Karpas-422 (cell line): ENCODE results near the gene DTNBP1. TPM values are rescaled to one million over a fixed set of nuclear protein-coding genes. Genes with fewer than 3 reads are reported as not detected.

Source experiments
- DNase-seq: peaks from one replicate; pipeline ENCODE4 v3.0.0-alpha.2; 2015
- H2AFZ ChIP-seq: fragments of 200-600 bp; sonication (generic); 2 replicates; pipeline ENCODE4 v1.6.1; 2014; ENCODE audit warnings: antibody characterized with exemption, low read length, mixed read lengths
- H3K27ac ChIP-seq: fragments of 200-600 bp; sonication (generic); 2 replicates; pipeline ENCODE4 v1.5.1; 2014; ENCODE audit warnings: mild to moderate bottlenecking, low read length, moderate library complexity
- H3K27me3 ChIP-seq: fragments of 200-600 bp; sonication (generic); 2 replicates; pipeline ENCODE4 v1.6.1; 2014; ENCODE audit warnings: low read length, mixed read lengths
- H3K36me3 ChIP-seq: fragments of 200-600 bp; sonication (generic); 2 replicates; pipeline ENCODE4 v1.6.1; 2014; ENCODE audit warnings: low read length, mixed read lengths; ENCODE audit not compliant: insufficient read depth
- H3K4me1 ChIP-seq: fragments of 200-600 bp; sonication (generic); 2 replicates; pipeline ENCODE4 v1.6.1; 2014; ENCODE audit warnings: mild to moderate bottlenecking, low read length, mixed read lengths
- H3K4me2 ChIP-seq: fragments of 200-600 bp; sonication (generic); 2 replicates; pipeline ENCODE4 v1.6.1; 2014; ENCODE audit warnings: low read length, low read depth, mild to moderate bottlenecking; ENCODE audit not compliant: poor library complexity, severe bottlenecking
- H3K4me3 ChIP-seq: fragments of 200-600 bp; sonication (generic); 2 replicates; pipeline ENCODE4 v1.5.1; 2014; ENCODE audit warnings: mild to moderate bottlenecking, antibody characterized with exemption, low read length, mixed read lengths
- H3K79me2 ChIP-seq: fragments of 200-600 bp; sonication (generic); 2 replicates; pipeline ENCODE4 v1.6.1; 2014; ENCODE audit warnings: mild to moderate bottlenecking, low read length, mixed read lengths
- H3K9ac ChIP-seq: fragments of 200-600 bp; sonication (generic); 2 replicates; pipeline ENCODE4 v1.6.0; 2014; ENCODE audit warnings: low read length
- H3K9me2 ChIP-seq: fragments of 200-600 bp; sonication (generic), shearing (Covaris generic); replicated peaks from 2 replicates; pipeline ENCODE4 v1.6.0; 2014; ENCODE audit warnings: mild to moderate bottlenecking, low read length, moderate library complexity; ENCODE audit not compliant: insufficient read depth
- H3K9me3 ChIP-seq: fragments of 300-700, 200-600 bp; sonication (generic); 2 replicates; pipeline ENCODE4 v1.6.1; 2014; ENCODE audit warnings: low read length, mixed read lengths
- H4K20me1 ChIP-seq: fragments of 200-600 bp; sonication (generic); 2 replicates; pipeline ENCODE4 v1.6.1; 2014; ENCODE audit warnings: mild to moderate bottlenecking, antibody characterized with exemption, low read length, low read depth; ENCODE audit not compliant: insufficient read depth
- small RNA-seq: library from RNA; depleted of rRNA; stranded (forward); fragments of <200 nt; gene quantifications from one replicate; pipeline ENCODE3, GENCODE V24; 2014
- total RNA-seq: library from RNA; depleted of rRNA; stranded (reverse); fragments of >200 nt; shearing (Covaris generic); gene quantifications from 2 replicates; pipeline ENCODE4 v1.2.3, GENCODE V29; 2014; ENCODE audit warnings: low replicate concordance

Gene DTNBP1
- total RNA-seq, 1 experiment from 2014 or later: 13.8 TPM

DNA sequence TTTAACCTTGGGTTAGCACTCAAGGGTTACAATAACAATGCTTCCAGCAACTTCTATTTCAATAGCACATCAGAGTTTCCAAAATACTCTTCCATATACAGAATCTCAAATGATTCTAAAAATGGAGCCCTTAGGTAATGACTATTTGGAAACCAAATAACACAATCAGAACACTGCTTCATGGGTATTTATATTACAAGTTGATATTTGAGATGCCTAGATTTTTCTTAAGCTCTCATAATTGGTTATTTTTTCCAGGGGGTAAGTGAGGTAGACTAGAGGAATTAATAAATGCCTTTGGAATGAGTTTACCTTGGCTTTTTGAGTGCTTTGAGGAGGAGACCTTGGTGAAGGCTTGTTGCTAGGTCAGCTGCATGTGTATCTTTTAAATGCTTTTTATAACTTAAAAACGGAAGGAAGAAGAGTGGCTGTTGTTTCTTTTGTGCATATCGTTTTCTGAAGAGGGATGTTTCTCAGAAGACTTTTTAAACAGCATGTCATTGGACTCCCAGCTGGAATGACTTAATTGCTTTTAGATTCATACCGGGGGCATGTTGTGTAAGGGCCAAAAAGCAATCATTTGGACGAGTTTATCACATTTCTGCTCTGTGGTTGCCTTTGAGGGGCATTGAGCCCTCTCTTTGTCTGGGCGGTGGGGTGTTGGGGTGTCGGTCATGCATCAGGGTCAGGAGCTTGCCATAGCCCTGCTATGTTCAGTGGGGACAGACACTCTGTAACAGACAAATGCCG is 186.0 kb downstream of the DTNBP1 start:
- no peaks in the 10 kb centered on the region for H3K27me3 ChIP-seq
- H3K9ac ChIP-seq: no peak overlapping the region
- no peaks in the 10 kb centered on the region for H3K4me1 ChIP-seq
- H3K9me2 ChIP-seq: no peaks in the 10 kb centered on the region
- H3K4me2 ChIP-seq: no peak overlapping the region
- no peaks in the 10 kb centered on the region for H3K36me3 ChIP-seq
- H3K27ac ChIP-seq: no peak overlapping the region
- H3K4me3 ChIP-seq: no peak overlapping the region
- no peak for DNase-seq
- no peaks in the 10 kb centered on the region for H3K79me2 ChIP-seq
- H3K9me3 ChIP-seq: no peaks in the 10 kb centered on the region
- peaks cover 16% of the 10 kb centered on the region for H4K20me1 ChIP-seq
- no peak overlapping the region for H2AFZ ChIP-seq

- H3K4me1 ChIP-seq: no peaks in the 10 kb centered on the region
- H3K9me3 ChIP-seq: no peaks in the 10 kb centered on the region
- peaks cover 14% of the 10 kb centered on the region; the same call in 1 of the 2 replicates for H4K20me1 ChIP-seq
- no peak overlapping the region for H3K4me3 ChIP-seq
- no peaks in the 10 kb centered on the region for H3K9me2 ChIP-seq
- H3K4me2 ChIP-seq: no peak overlapping the region
- DNase-seq: no peak
- no peaks in the 10 kb centered on the region for H3K36me3 ChIP-seq
- no peaks in the 10 kb centered on the region for H3K79me2 ChIP-seq
- H3K27me3 ChIP-seq: no peaks in the 10 kb centered on the region
- H3K27ac ChIP-seq: no peak overlapping the region
- no peak overlapping the region for H2AFZ ChIP-seq
- H3K9ac ChIP-seq: no peak overlapping the region
Observed at GRCh38 chr6:15475872-15476271, 187.0 kb downstream of the DTNBP1 start.

DNA sequence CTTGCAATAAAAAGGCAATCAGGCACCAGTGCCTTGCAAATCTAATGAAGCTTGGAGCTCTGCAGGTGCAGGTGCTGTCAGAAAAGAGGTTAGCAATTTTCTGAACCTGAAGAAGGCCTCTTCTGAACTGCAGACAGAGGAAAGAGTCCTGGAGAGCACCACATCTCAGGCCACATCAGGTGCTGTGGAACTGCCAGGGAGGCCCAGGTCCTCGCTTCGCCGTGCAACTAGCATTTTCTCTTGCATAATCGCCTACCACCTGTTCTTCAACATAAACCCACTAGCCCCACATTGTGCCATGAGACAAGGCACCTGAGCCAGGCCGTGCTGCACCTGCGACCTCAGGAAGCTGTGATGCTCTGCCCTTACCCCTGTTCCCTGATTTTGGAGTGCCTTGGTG is 187.6 kb downstream of the DTNBP1 start:
- Histone ChIP-seq H3K4me2 (no peak overlapping the region), H3K36me3 (no peaks in the 10 kb centered on the region), H3K27me3 (no peaks in the 10 kb centered on the region), H3K9ac (no peak overlapping the region), H3K79me2 (no peaks in the 10 kb centered on the region), H3K27ac (no peak overlapping the region), H3K9me3 (no peaks in the 10 kb centered on the region), H2AFZ (no peak overlapping the region), H3K4me3 (no peak overlapping the region), H3K9me2 (no peaks in the 10 kb centered on the region), H3K4me1 (no peaks in the 10 kb centered on the region), H4K20me1 (peaks cover 14% of the 10 kb centered on the region; the same call in 1 of the 2 replicates)
- no peak for DNase-seq

GRCh38 chr6:15474196-15474595 is 188.6 kb downstream of the DTNBP1 start:
- H3K4me3 ChIP-seq: no peak overlapping the region
- H3K36me3 ChIP-seq: no peaks in the 10 kb centered on the region
- H3K27ac ChIP-seq: no peak overlapping the region
- H3K9me3 ChIP-seq: no peaks in the 10 kb centered on the region
- H4K20me1 ChIP-seq: peaks cover 7% of the 10 kb centered on the region; the same call in 1 of the 2 replicates
- DNase-seq: no peak
- no peaks in the 10 kb centered on the region for H3K9me2 ChIP-seq
- H3K79me2 ChIP-seq: no peaks in the 10 kb centered on the region
- no peaks in the 10 kb centered on the region for H3K27me3 ChIP-seq
- no peak overlapping the region for H3K4me2 ChIP-seq
- no peaks in the 10 kb centered on the region for H3K4me1 ChIP-seq
- no peak overlapping the region for H2AFZ ChIP-seq
- no peak overlapping the region for H3K9ac ChIP-seq

- Histone ChIP-seq H3K4me2 (no peak overlapping the region), H3K4me1 (no peaks in the 10 kb centered on the region), H3K27me3 (no peaks in the 10 kb centered on the region), H3K79me2 (no peaks in the 10 kb centered on the region), H3K9me3 (no peaks in the 10 kb centered on the region), H3K9ac (no peak overlapping the region), H3K4me3 (no peak overlapping the region), H4K20me1 (peaks cover 7% of the 10 kb centered on the region; the same call in 1 of the 2 replicates), H3K27ac (no peak overlapping the region), H2AFZ (no peak overlapping the region), H3K9me2 (no peaks in the 10 kb centered on the region), H3K36me3 (no peaks in the 10 kb centered on the region)
- DNase-seq: no peak
Observed at GRCh38 chr6:15473741-15474161, 189.1 kb downstream of the DTNBP1 start.

GRCh38 chr6:15473174-15473573 is 189.7 kb downstream of the DTNBP1 start:
- no peaks in the 10 kb centered on the region for H3K79me2 ChIP-seq
- H3K9me2 ChIP-seq: no peaks in the 10 kb centered on the region
- H4K20me1 ChIP-seq: peaks cover 7% of the 10 kb centered on the region; the same call in 1 of the 2 replicates
- H3K27me3 ChIP-seq: no peaks in the 10 kb centered on the region
- H3K27ac ChIP-seq: no peak overlapping the region
- H3K9ac ChIP-seq: no peak overlapping the region
- no peak overlapping the region for H3K4me3 ChIP-seq
- H3K4me1 ChIP-seq: no peaks in the 10 kb centered on the region
- DNase-seq: no peak
- no peak overlapping the region for H2AFZ ChIP-seq
- no peaks in the 10 kb centered on the region for H3K9me3 ChIP-seq
- no peak overlapping the region for H3K4me2 ChIP-seq
- H3K36me3 ChIP-seq: no peaks in the 10 kb centered on the region

Small RNA genes within 50 kb of the gene (small RNA-seq; reads per million reads assigned to genes)
- gene RF00001: not detected
